Fibroblast of the aortic adventitia (primary cell): ENCODE measurements around the gene PRKAG2. TPM values are rescaled to one million over a fixed set of nuclear protein-coding genes. Genes with fewer than 3 reads are reported as not detected.

ENCODE experiments used
- DNase-seq: peaks from one replicate; pipeline ENCODE4 v3.0.0-alpha.2; 2010; ENCODE audit warnings: low read depth
- H3K4me3 ChIP-seq: 2 replicates; pipeline ENCODE4 v1.5.1; 2011; ENCODE audit warnings: low read depth, mild to moderate bottlenecking, control low read depth, low read length, moderate library complexity
- CTCF ChIP-seq: IDR thresholded peaks from 2 replicates; pipeline ENCODE4 v1.5.1; 2011; ENCODE audit warnings: mild to moderate bottlenecking, low read length, control low read depth, inconsistent platforms; ENCODE audit not compliant: insufficient read depth
- total RNA-seq: library from RNA; depleted of rRNA; stranded (reverse); fragments of >200 nt; gene quantifications from 2 replicates; pipeline ENCODE4 v1.2.3, GENCODE V29; 2012; ENCODE audit warnings: low replicate concordance

Gene PRKAG2
- total RNA-seq, 1 donor = 10.0 TPM

- no peak overlapping the region for H3K4me3 ChIP-seq
- TF ChIP-seq CTCF = no peak
- no peak for DNase-seq
Observed at GRCh38 chr7:151905766-151906165, 28.9 kb upstream of the PRKAG2 start.

DNA sequence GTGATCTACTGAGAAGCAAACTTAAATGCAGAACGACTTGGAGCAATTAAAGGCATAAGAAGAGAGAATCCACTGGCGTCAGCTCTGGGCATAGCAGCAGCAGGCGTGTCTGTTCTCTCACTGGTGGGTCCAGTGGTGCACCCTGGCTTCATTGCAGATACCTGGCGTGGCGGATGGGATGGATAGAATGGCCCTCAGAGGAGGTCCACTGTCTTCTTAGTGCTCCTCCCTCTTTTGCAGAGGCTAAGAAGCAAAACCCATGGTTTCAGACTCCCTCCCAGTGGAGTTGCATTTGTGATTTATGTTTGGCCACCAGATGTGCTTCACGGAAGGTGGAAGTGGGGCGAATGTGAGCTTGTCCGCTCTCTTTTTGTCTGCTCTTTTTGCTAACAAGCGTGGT, 28.4 kb upstream of the PRKAG2 start:
- H3K4me3 ChIP-seq = no peak overlapping the region
- DNase-seq = no peak
- no peak for TF ChIP-seq CTCF

GRCh38 chr7:151904270-151904669, 27.4 kb upstream of the PRKAG2 start:
- no peak for DNase-seq
- H3K4me3 ChIP-seq = no peak overlapping the region
- no peak for TF ChIP-seq CTCF

GRCh38 chr7:151903249-151904032, 26.5 kb upstream of the PRKAG2 start:
- no peak for DNase-seq
- no peak overlapping the region for H3K4me3 ChIP-seq
- no peak for TF ChIP-seq CTCF

- TF ChIP-seq CTCF = no peak
- H3K4me3 ChIP-seq = no peak overlapping the region
- no peak for DNase-seq
Observed at GRCh38 chr7:151902311-151902710, 25.4 kb upstream of the PRKAG2 start.

DNA sequence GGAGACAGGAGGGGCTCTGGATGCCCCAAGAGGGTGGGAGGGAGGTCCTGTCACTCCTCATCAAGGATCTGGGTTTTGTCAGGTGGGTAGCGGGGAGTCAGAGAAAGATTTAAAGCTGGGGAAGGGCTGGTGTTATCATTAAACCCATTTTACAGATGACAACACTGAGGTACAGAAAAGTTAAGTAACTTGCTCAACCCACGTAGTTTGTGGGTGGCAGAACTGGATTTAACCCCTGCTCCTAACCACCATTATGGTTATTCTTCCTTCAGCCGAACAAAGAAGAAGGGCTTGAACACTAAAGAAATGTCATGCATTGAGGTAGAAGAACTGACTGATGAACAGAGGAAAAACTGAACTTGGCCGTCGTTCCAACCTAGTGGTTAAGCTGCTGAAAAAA, 24.9 kb upstream of the PRKAG2 start:
- TF ChIP-seq CTCF = no peak
- no peak overlapping the region for H3K4me3 ChIP-seq
- DNase-seq = no peak
